Measurements from ENCODE around the gene GABBR2. TPM values are rescaled to one million over a fixed set of nuclear protein-coding genes. Genes with fewer than 3 reads are reported as not detected.
"Not testable (repeated sequence)": the region's sequence is repeated elsewhere in the genome, so short reads cannot be mapped to it uniquely, and the experiment has no call there.

Gene GABBR2
- total RNA-seq, 1 experiment from 2014 or later = not detected

GRCh38 chr9:98284754-98285153 lies 424.0 kb downstream of the GABBR2 start:
- Mint-ChIP-seq H3K4me3 (ENCODE audit: unreplicated experiment) (no peak overlapping the region), H3K9me3 (ENCODE audit: unreplicated experiment) (no peaks in the 10 kb centered on the region), H3K36me3 (ENCODE audit: insufficient read depth, unreplicated experiment) (peaks cover 5% of the 10 kb centered on the region), H3K27me3 (ENCODE audit: insufficient read depth, unreplicated experiment) (peaks cover 22% of the 10 kb centered on the region), H3K4me1 (ENCODE audit: insufficient read depth, unreplicated experiment) (no peaks in the 10 kb centered on the region), H3K27ac (ENCODE audit: low read depth, unreplicated experiment) (no peak overlapping the region)
- CTCF ChIA-PET = interaction anchor here (0.6 to 1.2 kb wide), 2 partner anchors 31 to 318 kb away, joined by 3 read pairs; no protein-coding TSS in a partner anchor
- DNase-seq (ENCODE audit: unreplicated experiment) = no peak
- no peak for TF ChIP-seq CTCF (IDR thresholded peaks at IDR 0.05; ENCODE audit: unreplicated experiment)
- intact Hi-C loops (cut with micrococcal nuclease) = no loop called here
- BruUV-seq (replicated peaks) = no TSS peak
- POLR2A ChIA-PET = no interaction called here

- POLR2A ChIA-PET; H3K4me3 Mint-ChIP-seq (ENCODE audit: unreplicated experiment); BruUV-seq (replicated peaks); H3K9me3 Mint-ChIP-seq (ENCODE audit: unreplicated experiment); H3K27ac Mint-ChIP-seq (ENCODE audit: low read depth, unreplicated experiment); DNase-seq (ENCODE audit: unreplicated experiment); intact Hi-C loops (cut with micrococcal nuclease); CTCF ChIA-PET; H3K4me1 Mint-ChIP-seq (ENCODE audit: insufficient read depth, unreplicated experiment); H3K36me3 Mint-ChIP-seq (ENCODE audit: insufficient read depth, unreplicated experiment): not testable (repeated sequence)
- peaks cover 38% of the 10 kb centered on the region for H3K27me3 Mint-ChIP-seq (ENCODE audit: insufficient read depth, unreplicated experiment)
Observed at GRCh38 chr9:98283143-98283542, 425.6 kb downstream of the GABBR2 start.

GRCh38 chr9:98281281-98281680 lies 427.5 kb downstream of the GABBR2 start:
- Mint-ChIP-seq H3K27me3 (ENCODE audit: insufficient read depth, unreplicated experiment) (peaks cover 57% of the 10 kb centered on the region), H3K4me3 (ENCODE audit: unreplicated experiment) (no peak overlapping the region), H3K36me3 (ENCODE audit: insufficient read depth, unreplicated experiment) (peaks cover 5% of the 10 kb centered on the region), H3K4me1 (ENCODE audit: insufficient read depth, unreplicated experiment) (no peaks in the 10 kb centered on the region), H3K27ac (ENCODE audit: low read depth, unreplicated experiment) (no peak overlapping the region), H3K9me3 (ENCODE audit: unreplicated experiment) (no peaks in the 10 kb centered on the region)
- no TSS peak for BruUV-seq (replicated peaks)
- ChIA-PET CTCF (no interaction called here), POLR2A (no interaction called here)
- no peak for DNase-seq (ENCODE audit: unreplicated experiment)
- intact Hi-C loops (cut with micrococcal nuclease) = no loop called here
- no peak for TF ChIP-seq CTCF (IDR thresholded peaks at IDR 0.05; ENCODE audit: unreplicated experiment)

GRCh38 chr9:98280574-98280973 lies 428.2 kb downstream of the GABBR2 start:
- intact Hi-C loops (cut with micrococcal nuclease) = no loop called here
- no peak for TF ChIP-seq CTCF (IDR thresholded peaks at IDR 0.05; ENCODE audit: unreplicated experiment)
- no peak overlapping the region for H3K4me3 Mint-ChIP-seq (ENCODE audit: unreplicated experiment)
- DNase-seq (ENCODE audit: unreplicated experiment) = no peak
- BruUV-seq (replicated peaks) = no TSS peak
- no peaks in the 10 kb centered on the region for H3K9me3 Mint-ChIP-seq (ENCODE audit: unreplicated experiment)
- H3K36me3 Mint-ChIP-seq (ENCODE audit: insufficient read depth, unreplicated experiment) = peaks cover 5% of the 10 kb centered on the region
- no peak overlapping the region for H3K27ac Mint-ChIP-seq (ENCODE audit: low read depth, unreplicated experiment)
- ChIA-PET POLR2A (no interaction called here), CTCF (interaction anchor here (1.2 kb wide), 1 partner anchor 75 kb away, joined by 5 read pairs; no protein-coding TSS in a partner anchor)
- H3K27me3 Mint-ChIP-seq (ENCODE audit: insufficient read depth, unreplicated experiment) = peaks cover 62% of the 10 kb centered on the region
- no peaks in the 10 kb centered on the region for H3K4me1 Mint-ChIP-seq (ENCODE audit: insufficient read depth, unreplicated experiment)

GRCh38 chr9:98280162-98280561 lies 428.6 kb downstream of the GABBR2 start:
- peaks cover 2% of the 10 kb centered on the region for H3K36me3 Mint-ChIP-seq (ENCODE audit: insufficient read depth, unreplicated experiment)
- intact Hi-C loops (cut with micrococcal nuclease) = no loop called here
- H3K4me3 Mint-ChIP-seq (ENCODE audit: unreplicated experiment) = no peak overlapping the region
- no peak for DNase-seq (ENCODE audit: unreplicated experiment)
- H3K4me1 Mint-ChIP-seq (ENCODE audit: insufficient read depth, unreplicated experiment) = no peaks in the 10 kb centered on the region
- no TSS peak for BruUV-seq (replicated peaks)
- no peak for TF ChIP-seq CTCF (IDR thresholded peaks at IDR 0.05; ENCODE audit: unreplicated experiment)
- H3K27ac Mint-ChIP-seq (ENCODE audit: low read depth, unreplicated experiment) = no peak overlapping the region
- H3K9me3 Mint-ChIP-seq (ENCODE audit: unreplicated experiment) = no peaks in the 10 kb centered on the region
- CTCF ChIA-PET = interaction anchor here (1.2 kb wide), 1 partner anchor 75 kb away, joined by 5 read pairs; no protein-coding TSS in a partner anchor
- POLR2A ChIA-PET = no interaction called here
- peaks cover 62% of the 10 kb centered on the region for H3K27me3 Mint-ChIP-seq (ENCODE audit: insufficient read depth, unreplicated experiment)

Data from MCF 10A (cell line).